COLO829 (cell line): ENCODE results near the gene WHAMM.
"Not testable (repeated sequence)": the region's sequence is repeated elsewhere in the genome, so short reads cannot be mapped to it uniquely, and the experiment has no call there.

Experiments
- DNase-seq: peaks from one replicate; pipeline ENCODE4 v3.0.0; 2012; ENCODE audit warnings: low spot score

Gene WHAMM

DNA sequence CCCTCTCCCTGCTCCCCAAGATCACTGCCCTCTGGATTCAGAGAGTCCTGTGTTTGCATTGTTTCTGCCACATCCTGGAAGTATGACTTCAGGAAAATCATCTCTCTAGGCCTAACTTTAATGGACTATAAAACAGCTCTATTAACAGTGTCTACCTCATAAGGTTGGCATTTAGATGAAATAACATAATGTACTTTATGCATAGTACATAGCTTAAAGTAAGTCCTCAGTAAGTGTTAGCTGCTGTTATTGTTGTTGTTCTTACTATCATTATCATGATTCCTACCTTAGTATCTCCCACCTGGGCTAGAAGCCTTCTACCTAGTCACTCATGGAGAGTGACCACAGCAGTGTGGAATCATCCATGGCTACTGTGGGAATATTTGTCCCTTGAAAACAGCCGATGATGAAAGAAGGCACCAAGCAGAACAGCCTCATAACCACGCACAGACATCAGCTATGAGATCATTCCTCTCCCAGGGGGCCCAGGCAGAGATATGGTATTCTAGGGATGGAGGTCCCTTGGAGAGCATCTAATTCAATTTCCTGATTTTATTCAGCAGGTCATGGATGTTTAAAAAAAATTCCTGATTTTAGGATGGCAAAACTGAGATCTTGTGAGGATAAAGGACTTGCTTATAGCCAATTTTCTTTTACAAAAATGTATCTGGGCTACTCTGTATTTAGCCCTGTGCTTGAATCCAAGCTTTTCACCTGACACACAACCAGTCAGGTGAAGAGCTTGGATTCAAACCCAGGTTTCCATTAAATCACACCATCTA lies 5.4 kb upstream of the WHAMM start:
- DNase-seq, result no peak

DNA sequence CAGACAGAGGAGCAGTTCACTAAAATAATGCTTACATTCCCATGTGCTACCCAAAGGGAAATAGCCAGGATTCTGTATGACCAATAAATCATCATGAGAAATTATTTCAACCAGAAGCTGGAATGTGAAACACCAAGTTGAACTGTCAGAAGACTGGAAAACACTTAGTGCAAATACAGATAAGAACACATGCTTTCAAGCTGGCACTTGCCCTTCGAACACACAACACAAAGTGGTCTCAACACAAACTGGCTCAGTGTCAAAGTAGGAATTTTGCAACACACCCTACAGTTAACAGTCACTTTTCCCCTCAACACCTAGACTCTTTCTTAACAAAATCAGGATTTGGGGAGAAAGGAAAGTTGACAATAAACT lies 4.9 kb upstream of the WHAMM start:
- DNase-seq, result no peak

DNA sequence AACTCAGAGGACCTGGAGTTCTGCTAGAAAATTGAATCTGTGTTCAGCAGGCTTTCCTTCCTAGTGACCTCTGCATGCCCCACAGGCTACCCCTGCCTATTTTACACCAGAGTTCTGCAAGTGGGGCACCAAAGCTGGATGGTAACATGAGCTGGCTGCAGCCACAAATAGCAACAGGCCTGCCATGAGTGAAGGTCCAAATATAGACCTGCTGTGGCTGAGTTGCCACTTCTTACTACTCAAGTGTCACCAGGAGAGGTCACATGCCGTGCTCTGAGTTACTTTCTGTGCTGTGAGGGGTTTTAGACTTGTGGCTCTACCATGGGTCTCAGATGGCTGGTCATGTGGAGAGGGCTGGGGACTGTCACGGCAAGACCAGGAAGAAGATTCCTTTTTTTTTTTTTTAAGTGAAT lies 3.4 kb upstream of the WHAMM start, which contains the start of gene FSD2:
Gene FSD2 (minus strand): TSS at position 76 of the 413 bp plus-strand sequence. CDS start 18,679 bp downstream, outside the sequence.
- no peak for DNase-seq

- no peak for DNase-seq
Measured at GRCh38 chr15:82807920-82808633, 1.4 kb upstream of the WHAMM start.

- no peak for DNase-seq
Measured at GRCh38 chr15:82808634-82809041, 790 bp upstream of the WHAMM start.

DNA sequence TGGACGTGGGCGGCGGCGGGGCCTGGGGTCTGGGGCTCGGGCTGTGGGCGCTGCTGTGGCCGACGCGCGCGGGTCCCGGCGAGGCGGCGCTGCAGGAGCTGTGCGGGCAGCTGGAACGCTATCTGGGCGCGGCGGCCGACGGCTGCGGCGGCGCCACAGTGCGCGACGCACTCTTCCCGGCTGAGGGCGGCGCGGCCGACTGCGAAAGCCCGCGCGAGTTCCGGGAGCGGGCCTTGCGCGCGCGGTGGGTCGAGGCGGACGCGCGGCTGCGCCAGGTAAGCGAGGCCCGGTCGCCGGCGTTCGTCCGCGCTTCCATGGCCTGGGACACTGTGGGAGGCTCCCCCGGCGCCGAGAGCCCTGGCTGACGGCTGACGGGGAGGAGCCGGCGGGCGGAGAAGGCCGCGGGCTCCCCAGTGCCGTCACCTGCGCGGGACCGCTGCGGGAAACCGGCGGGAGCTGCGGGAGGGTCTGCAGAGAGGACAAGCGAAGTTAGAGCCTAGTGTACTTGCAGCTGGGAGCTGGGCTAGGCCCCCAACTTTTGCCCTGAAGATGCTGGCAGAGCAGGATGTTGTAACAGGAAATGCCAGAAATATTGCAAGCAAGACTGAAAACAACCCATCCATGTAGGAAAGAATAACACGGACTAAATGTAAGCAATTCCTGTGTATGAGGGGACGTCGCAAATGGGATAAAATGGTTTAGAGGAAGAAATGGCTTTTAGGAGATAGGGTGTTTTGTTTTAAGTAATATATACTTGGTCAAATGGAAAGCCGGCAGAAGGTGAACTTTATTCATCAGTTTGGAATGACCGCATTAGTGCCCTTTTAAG lies 847 bp downstream of the WHAMM start:
- no peak for DNase-seq

GRCh38 chr15:82810890-82811426 lies 1.5 kb downstream of the WHAMM start:
- DNase-seq, result no peak

GRCh38 chr15:82812994-82813393 lies 3.6 kb downstream of the WHAMM start:
- no peak for DNase-seq

DNA sequence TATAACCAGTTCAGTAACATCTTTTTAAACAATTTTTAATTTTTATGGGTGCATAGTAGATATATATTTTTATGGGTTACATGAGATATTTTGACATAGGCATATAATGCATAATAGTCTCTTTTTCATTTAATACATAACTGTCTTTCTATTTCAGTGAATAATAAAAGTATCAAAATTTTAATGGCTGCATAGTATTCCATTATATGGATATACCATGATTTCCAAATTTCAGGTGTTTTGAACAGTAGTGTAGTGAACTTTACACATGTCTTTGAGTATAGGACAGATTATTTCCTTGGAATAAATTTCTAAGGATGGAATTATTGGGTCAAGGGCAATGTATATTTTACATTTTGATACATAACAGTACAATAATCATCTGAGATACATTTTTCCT lies 10.7 kb downstream of the WHAMM start:
- DNase-seq, result no peak

- not testable (repeated sequence) for DNase-seq
Measured at GRCh38 chr15:82821396-82821795, 12.0 kb downstream of the WHAMM start.

- DNase-seq, result not testable (repeated sequence)
Measured at GRCh38 chr15:82821851-82822250, 12.4 kb downstream of the WHAMM start.

DNA sequence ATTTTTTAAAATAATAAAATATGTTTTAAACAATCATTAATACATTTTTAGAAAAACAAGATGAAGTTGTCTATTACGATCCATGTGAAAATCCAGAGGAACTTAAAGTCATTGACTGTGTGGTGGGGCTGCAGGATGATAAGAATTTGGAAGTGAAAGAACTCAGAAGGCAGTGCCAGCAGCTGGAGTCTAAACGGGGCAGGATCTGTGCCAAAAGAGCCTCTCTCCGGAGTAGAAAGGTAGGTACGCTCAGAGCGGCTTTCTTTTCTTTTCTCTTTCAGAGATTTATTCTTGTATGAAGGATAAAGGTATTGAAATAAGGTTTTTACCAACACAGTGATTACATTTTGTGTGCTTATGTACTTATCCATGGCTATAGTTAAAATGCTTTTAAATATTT lies 13.6 kb downstream of the WHAMM start:
- DNase-seq, result no peak

GRCh38 chr15:82828075-82828474 lies 18.6 kb downstream of the WHAMM start:
- DNase-seq, result no peak

- no peak for DNase-seq
Measured at GRCh38 chr15:82829234-82829633, 19.8 kb downstream of the WHAMM start.

DNA sequence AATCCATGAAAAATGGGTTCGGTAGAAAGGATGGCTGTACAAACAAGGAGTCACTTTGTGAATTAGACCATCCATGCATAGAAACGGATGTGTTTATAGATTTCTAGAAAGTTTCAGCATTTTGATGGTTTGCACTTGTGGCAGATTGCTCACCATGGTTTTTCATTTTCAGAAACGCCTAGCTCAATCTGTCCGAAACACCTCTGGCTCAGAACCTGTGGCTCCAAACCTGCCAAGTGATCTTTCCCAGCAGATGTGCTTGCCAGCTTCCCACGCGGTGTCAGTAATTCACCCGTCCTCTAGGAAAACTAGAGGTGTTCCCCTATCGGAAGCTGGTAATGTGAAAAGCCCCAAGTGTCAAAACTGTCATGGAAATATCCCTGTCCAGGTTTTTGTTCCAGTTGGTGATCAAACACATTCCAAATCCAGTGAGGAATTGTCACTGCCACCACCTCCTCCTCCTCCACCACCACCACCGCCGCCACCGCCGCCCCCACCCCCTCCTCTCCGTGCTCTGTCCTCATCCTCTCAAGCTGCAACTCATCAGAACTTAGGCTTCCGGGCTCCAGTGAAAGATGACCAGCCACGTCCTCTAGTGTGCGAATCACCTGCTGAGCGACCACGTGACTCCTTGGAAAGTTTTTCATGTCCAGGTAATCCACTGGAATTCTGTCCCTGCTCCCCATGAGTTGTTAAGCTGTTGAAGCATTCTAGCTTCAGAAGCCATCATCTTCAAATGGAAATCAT lies 21.2 kb downstream of the WHAMM start:
- DNase-seq, result no peak

DNA sequence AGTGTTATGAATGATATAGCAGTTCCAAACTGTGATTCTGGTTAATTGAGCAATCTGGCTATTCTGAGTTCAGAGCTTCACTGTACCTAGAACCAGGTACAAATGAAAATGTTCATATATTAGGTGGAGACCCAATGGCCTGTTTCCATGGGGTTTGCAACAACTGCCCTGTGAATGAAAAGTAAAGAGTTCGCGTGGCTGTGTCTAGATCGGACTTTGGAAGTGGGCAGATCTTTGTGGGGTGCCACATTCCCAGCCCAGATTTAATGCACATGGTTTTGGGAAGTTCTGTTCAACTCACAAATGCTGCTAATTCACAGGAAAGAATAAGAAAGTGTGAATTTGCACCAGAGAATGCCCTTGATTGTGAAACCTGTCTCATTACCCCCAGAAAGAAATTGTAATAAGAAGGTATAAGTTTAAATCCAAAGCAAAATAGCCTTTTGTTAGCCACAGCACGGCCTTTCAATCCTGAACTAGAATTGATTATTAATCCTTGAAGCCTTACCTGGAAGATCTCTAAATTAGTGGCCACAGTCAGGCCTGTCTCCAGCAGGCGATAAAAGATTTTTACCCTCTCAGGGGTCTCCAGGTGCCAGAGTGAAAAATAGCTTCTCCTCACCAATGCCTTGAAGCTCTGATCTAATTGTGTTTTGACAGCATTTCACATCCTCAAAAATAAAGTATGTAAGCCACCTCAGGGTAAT lies 22.6 kb downstream of the WHAMM start:
- no peak for DNase-seq

- peak; percentile 81 for DNase-seq
Measured at GRCh38 chr15:82832601-82833361, 23.4 kb downstream of the WHAMM start.

DNA sequence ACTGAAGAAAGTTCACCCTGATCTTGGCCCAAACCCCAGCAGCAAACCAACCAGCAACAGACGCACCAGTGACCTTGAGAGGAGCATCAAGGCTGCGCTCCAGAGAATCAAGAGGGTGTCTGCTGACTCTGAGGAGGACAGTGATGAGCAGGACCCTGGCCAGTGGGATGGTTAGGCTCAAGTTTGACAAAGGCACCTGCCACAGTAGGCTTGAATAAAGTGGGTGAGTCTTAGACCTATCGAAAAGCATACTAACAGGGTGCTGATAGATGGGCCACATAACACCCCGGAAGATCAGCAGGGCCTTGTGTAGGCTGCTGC lies 23.9 kb downstream of the WHAMM start:
- DNase-seq, result no peak

DNA sequence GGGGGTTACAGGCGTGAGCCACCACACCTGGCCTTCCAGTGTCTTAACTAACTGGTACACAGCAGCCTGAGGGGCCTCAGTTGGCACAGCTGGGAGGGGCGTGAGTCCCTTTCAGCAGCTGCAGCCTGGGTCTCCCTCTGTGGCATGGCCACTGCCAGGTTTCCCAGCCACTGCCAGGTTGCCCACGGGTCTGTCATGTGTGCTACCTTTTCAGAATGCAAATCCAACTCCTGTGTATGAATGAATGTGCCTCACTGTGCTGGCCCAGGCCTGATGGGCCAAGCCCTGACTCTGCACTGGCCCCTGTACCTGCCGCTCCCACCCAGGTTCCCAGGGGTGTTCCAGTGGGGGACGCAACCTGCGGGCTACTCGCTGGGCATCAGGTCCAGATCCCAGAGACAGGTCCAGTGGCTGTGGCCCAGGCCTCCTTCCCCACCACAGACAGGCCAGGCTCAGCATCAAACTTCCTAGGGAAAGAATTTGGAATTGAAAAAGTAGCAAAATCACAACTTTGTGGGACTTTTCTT lies 26.0 kb downstream of the WHAMM start:
- DNase-seq, result no peak

DNA sequence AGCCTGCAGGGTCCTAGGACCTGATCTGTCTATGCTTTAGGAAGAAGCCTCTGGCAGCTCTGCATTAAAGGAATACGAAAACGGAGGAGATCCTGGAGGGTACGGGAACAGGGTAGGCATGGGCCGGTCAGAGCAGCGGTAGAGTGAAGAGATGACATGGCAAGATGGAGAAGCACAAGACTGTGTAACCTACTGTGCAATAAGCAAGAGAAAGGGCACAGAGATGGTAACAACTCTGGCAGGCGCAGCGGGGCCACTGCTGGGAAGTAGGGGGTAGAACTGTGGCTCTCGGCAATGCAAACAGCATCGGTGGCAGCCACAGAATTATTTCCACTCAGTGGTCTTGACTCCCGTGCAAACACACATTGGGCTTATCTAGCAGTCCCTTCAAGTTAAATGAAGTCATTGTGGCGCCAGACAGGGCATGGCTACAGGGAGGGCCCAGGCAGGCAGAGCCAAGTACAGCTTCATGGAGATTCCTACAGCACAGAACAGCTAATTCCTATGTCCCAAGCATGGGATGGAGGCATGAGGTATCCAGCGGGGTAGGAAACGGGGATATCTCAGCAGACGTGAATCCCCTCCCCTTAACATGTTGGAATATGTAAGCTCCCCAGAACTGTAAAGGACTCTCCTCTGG lies 28.8 kb downstream of the WHAMM start:
- no peak for DNase-seq
